Measurements from ENCODE around the gene MED9.

The MED9 gene

GRCh38 chr17:17519886-17520285, 43.1 kb downstream of the MED9 start:
- DNase-seq: no peak

- no peak for DNase-seq
These were observed 43.9 kb downstream of the MED9 start for GRCh38 chr17:17520599-17521232.

- peak; percentile 66 to 80 for DNase-seq
These were observed 46.4 kb downstream of the MED9 start for GRCh38 chr17:17523001-17523730.

- DNase-seq: no peak
These were observed 47.1 kb downstream of the MED9 start for GRCh38 chr17:17523731-17524490.

GRCh38 chr17:17525311-17525710, 48.5 kb downstream of the MED9 start:
- DNase-seq: no peak

- no peak for DNase-seq
These were observed 49.2 kb downstream of the MED9 start for GRCh38 chr17:17525956-17526355.

- DNase-seq: peak in 1 of 2 experiments; percentile 15
These were observed 49.6 kb downstream of the MED9 start for GRCh38 chr17:17526369-17526768.

GRCh38 chr17:17527534-17527933, 50.7 kb downstream of the MED9 start:
- DNase-seq: no peak

- DNase-seq: no peak
These were observed 51.2 kb downstream of the MED9 start for GRCh38 chr17:17527956-17528500.

- DNase-seq: no peak
These were observed 52.2 kb downstream of the MED9 start for GRCh38 chr17:17528696-17529652.

- DNase-seq: no peak
These were observed 54.4 kb downstream of the MED9 start for GRCh38 chr17:17531156-17531555.

- no peak for DNase-seq
These were observed 56.2 kb downstream of the MED9 start for GRCh38 chr17:17532991-17533390.

GRCh38 chr17:17533901-17534441, 57.2 kb downstream of the MED9 start:
- no peak for DNase-seq

GRCh38 chr17:17535957-17536356, 59.2 kb downstream of the MED9 start:
- peak; percentile 22 to 71 for DNase-seq

GRCh38 chr17:17536702-17537101, 59.9 kb downstream of the MED9 start:
- DNase-seq: no peak

- no peak for DNase-seq
These were observed 60.7 kb downstream of the MED9 start for GRCh38 chr17:17537311-17538099.

- peak; percentile 86 to 97 for DNase-seq
These were observed 61.9 kb downstream of the MED9 start for GRCh38 chr17:17538417-17539391.

GRCh38 chr17:17539591-17539990, 62.8 kb downstream of the MED9 start:
- no peak for DNase-seq

GRCh38 chr17:17540278-17540906, 63.6 kb downstream of the MED9 start:
- DNase-seq: no peak
